HG03159 (cell line): ENCODE results near the gene DISC1.
"Not testable (repeated sequence)": the region's sequence is repeated elsewhere in the genome, so short reads cannot be mapped to it uniquely, and the experiment has no call there.

Experiments
- ATAC-seq: cut with Tn5 transposase; IDR thresholded peaks from one replicate; pipeline ENCODE4 v1.9.1; 2021; ENCODE audit warnings: mild to moderate bottlenecking, moderate library complexity; ENCODE audit not compliant: unreplicated experiment

DISC1 gene

DNA sequence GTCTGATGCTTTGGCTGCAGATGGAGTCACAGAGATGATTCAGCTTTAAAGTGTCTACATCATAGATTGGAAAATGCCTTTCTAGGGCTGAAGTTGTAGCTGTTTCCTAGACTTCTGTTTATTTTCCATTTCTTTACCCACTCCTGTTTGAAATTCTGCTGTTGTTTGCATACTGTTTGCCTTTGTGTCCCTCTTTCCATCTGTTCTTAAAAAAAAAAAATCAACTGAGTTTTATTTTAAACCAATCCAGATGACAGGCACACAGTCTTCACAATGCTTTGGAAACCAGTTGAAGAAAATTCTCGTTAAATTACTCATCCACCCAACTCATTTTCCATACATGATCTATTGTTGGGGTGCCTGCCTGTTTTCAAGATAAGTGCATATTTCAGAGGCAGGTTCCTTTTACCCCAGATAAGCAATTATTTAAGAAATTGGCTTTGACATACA lies 245.9 kb downstream of the DISC1 start:
- no peak for ATAC-seq

DNA sequence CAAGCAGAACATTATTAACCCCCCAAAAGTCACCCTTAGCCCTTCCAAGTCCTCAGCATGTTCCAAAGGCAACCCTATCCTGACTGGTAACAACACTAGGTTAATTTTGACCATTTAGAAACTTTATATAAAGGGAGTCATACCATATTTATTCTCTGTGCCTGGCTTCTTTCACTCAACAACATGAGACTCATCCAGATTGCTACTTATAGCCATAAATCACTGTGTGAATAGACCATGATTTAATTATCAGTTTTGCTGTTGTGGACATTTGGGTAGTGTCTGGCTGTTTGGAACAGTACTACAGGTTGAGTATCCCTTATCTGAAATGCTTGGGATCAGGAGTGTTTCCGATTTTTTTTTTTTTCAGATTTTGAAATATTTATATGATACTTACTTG lies 252.1 kb downstream of the DISC1 start:
- no peak for ATAC-seq

DNA sequence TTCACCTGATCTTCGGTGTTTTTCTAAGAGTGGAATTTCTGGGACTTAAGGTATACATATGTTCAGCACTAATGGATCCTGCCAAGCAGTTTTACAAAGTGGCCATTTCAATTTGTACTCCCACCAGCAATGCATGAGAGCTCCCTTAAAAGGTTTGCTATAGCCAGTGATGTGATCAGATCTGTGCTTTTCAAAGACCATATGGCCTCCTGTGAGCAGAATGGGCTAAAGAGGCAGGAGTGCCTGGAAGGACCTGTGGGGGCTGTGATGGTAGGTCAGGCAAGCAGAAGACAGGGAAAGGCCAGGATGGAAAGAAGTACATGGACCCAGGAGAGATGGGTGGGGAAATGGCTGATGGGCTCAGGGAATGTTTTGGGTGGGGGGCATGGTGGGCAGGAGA lies 252.7 kb downstream of the DISC1 start:
- ATAC-seq = no peak

DNA sequence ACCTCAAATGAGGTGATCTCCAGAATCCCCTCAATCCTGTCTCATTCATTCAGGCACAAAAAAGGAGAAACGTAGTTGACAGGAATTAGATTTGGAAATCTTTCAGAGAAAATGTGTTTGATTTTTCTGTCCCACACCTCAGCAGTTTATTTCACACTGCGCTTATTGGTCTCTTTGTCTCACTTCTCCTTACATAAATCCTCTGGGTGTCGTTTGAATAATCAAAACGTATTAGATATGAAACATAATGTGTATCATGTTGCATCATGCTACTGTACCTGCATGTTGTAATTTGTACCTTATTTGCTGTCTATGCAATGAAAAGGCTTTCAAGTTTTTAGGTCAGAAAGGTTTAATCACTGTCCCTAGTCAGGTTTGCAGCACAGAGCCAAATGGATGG lies 255.7 kb downstream of the DISC1 start:
- no peak for ATAC-seq

DNA sequence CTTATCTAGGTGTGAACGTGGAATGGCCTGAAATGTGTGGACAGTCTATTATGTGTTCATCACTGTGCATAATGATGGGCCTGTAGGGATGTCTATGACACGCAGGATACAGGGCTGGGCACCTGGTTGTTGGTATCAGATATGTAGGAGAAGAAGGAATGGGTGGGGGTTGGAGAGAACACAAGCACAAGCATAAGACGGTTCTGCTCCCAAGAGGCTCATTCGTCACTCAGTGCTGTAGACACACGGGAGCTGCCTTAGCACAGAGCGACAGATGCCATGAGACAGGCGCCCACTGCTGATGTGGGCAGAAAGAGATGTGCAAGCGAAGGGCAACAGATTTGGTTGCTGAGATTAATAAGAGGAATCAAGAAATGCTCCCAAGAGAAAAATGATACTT lies 256.2 kb downstream of the DISC1 start:
- ATAC-seq = no peak

DNA sequence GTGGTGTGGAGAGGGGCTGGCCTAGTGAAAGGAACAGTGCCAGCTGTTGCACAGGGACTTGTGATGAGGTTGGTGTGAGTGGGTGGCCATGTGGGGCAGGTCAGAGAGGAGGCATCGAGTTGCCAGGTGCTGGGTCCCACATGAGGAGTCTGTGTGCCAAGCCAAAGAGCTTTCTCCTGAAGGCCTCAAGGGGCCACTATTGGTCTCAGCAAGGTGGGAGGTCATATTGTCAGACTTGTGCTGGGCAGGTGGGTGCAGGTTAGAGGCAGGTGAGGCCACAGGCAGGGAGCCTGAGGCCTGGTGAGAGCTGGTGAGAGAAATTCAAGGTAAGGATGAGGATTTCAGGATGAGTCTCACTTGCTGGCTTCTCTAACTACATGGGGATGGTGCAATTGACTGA lies 256.8 kb downstream of the DISC1 start:
- ATAC-seq = no peak

DNA sequence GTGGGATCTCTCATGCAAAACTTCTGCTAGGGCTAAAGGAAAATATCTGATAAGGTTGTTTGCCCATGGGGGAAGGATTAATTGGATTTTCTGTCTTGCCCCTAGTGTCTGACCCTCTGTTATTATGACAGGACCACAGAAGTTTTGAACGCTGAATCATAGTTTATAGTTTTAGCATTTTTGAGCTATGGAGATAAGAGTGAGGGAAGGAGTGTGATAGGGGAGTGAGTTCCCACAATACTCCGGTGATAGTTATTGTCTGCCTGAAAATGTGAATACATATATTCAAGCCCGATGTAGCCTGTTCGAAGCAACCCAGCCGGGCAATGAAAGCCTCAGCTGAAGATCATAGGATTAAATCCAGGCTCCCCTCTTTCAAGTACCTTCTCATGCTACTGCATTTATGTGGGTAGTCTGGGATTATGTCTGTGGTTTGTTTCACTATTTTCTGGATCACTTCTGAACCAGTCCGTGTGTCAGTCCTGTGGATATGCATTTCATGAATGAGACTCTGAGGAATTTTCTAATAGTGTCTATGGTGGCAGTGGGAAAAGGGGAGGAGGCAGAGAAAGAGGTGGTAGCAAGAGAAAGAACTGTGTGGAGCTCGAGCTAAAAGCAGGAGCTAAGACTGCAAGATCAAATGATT lies 258.7 kb downstream of the DISC1 start:
- ATAC-seq = no peak

DNA sequence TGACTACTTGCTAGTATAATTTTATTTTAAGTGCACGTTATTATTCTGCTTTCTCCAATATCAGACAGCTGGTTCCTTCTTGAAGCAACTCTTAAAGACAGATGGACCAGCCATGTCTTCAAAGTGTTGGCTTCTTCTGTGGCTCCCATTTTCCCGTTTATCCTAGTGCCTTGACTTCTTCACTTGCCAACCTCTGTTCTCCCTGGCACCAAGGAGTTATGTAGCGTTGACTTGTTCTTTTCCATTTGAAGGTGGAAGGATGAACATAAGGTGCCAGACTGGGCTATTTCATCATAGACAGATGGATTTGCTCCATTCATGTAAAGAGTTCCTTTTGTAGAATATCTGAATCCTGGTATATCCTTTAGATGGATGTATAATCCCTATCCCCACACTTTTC lies 260.6 kb downstream of the DISC1 start:
- no peak for ATAC-seq

DNA sequence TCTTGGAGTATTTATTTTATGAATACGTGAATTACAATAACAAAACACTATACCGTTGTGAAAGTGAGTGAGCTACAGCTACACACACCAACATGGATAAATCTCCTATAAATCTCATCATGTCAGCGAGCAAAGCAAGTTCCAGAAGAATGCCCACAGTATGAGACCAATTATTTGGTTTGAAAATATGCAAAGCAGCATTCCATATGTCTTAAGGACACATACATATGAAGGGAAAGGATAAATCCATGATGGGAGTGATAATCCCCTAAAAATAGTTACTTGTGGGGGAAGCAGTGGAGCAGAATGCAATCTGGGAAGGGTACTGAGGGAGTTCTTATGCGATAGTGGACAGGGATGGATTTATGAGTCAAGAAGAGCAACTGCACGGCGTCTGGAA lies 261.3 kb downstream of the DISC1 start:
- ATAC-seq = no peak

DNA sequence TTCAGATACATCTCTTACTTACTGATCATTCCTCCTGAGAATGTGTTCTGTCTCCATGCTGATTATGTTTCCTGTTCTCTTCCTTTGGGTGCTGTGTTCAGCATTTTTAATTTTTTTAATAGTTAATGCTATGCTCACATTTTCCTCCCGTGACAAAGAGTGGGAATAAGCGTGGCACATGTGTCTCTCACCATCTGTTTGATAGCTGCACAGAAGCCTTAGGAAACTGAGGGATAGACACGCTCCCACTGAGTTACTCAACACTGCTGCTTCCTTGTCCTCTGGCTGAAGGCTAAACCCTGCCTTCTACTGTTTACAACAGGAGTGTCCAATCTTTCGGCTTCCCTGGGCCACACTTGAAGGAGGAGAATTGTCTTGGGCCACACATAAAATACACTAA lies 264.2 kb downstream of the DISC1 start:
- no peak for ATAC-seq

DNA sequence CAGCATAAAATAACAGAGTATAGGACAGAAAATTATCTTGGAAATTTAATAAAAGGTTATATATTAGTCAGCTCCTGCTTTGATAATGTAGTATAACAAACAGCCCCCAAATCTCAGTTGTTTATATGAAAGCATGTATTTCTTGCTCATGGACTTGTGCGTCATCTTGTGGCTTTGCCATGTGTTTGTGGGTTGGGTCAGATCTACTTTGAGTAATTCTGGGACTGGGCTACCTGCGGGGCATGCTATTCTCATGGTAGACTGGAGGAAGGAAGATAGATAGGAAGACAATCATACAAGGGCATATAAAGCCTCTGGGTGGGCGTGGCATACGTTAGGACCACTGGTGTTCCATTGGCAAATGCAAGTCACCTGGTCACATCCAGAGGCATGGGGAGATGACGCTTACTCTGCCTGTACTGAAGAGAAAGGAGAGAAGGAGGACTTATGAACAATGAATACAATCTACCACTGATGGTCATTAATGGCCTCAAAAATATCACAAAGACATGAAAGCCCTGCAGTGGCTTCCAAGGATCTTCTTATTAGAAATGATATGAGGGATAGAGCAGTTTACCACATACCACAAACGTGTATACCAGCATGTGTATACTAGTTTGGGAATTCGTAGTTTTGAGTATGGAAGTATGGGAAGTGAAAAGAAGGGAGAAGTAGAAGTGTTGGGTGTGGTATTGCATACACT lies 267.0 kb downstream of the DISC1 start:
- no peak for ATAC-seq

DNA sequence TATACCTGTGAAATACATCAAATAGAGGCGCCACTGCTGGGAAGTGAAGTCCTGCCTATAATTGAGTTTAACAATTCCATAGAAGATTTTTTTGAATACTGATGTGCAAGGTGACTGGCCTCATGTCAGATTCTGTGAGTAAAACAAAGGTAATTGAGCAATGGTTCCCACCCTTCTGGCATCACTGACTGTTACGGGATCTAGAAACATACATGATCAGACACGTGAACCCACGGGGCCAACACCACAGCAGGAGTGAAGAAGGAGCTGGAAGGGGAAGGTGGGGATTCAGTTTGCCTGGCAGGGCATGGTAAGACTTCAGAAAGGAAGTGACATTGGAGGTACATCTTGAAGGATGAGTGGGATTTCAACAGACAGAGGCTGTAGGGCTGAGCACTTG lies 270.2 kb downstream of the DISC1 start:
- ATAC-seq = no peak

DNA sequence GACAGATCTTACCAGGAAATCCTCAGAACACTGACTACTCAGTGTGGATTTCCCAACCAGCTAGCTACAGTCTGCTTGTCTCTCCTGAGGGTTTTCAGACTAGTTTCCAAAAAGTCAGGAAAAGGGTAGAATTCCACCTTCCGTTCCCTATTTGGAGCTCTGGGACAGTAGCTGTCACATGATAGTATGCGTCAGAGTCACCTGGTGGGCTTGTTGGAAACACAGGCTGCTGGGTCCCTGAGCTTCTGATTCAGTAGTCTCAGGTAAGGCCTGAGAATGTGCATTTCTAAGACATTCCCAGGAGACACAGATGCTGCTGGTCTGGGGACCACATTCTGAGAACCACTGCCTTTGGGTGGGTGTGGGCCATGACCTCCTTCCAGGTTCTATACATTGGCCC lies 272.5 kb downstream of the DISC1 start:
- no peak for ATAC-seq

DNA sequence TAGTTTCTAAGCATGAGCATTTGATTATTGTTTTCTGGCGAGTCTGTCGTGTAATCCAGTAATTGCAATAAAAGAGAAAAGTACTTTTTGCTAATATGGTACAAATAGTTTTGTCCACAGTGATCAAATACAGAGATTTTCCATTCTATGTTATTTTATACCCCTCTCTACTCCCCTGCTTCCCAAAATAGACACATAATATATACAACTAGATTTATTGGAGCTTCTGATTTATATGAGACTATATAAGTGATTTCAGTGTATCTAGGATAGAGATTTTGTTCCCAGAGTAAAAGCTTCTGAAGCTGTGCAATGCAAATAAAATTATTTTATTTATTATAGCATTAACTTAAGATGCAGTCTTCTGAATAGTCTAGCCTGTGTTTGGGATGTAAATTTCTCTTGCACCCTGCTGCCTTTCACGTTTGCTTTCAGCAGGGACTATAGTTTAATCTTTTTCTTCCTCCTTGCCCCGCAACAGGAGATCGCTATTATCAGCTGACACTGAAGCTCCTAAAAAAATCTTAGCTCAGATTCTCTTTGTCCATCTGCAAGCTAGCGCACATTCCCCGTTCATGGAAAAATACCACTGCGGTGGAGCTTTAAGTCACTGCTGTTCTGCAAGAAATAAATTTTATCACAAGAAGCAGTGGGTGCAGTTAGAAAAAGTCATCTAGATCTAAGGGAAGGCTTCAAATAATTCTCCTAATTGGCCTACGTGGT lies 273.3 kb downstream of the DISC1 start:
- ATAC-seq = no peak

DNA sequence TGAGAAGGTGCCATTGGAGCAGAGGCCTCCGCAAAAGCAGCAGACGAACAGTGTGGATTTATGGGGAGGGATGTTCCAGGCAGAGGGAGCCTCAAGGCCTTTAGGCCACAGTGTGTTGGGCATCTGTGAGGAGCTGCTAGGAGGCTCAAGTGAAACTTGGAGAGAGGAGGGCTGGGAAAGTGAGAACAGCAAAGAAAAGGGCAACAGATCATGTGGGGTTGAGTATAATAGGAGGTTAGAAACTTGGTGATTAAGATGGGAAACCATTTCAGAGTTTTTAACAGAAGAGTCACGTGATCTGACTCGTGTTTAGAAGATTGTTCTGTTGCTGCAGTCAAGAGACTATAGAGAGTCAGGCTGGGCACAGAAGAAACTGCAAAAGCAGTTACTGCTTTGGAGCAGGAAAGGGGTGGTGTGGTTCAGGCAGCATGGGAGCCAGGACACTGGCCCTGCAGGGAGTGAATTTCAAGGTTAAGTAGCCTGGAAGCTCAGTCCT lies 277.0 kb downstream of the DISC1 start:
- ATAC-seq = no peak

DNA sequence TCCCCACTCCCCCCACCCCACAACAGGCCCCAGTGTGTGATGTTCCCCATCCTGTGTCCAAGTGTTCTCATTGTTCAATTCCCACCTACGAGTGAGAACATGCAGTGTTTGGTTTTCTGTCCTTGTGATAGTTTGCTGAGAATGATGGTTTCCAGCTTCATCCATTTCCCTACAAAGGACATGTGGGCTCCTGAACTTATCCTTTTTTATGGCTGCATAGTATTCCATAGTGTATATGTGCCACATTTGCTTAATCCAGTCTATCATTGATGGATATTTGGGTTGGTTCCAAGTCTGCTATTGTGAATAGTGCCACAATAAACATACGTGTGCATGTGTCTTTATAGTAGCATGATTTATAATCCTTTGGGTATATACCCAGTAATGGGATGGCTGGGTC lies 280.7 kb downstream of the DISC1 start:
- ATAC-seq = not testable (repeated sequence)

DNA sequence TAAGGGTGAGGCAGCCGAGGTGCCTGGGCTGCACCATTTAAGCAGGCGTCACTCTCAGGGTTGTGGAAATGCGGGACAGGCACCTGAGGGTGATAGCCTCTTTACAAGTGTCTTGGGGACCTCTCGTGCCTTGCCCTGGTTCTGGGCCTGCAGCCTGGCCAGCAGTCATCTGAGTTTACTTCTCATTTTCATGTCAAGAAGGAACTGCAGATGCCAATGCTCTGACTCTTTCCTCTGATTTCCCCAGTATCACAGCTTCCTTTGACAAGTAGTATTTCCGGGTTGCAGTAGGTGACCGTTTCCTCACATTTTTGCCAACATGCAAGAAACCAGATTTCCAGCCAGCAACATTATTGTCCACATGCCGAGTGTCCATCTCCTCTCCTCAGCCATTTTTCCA lies 286.9 kb downstream of the DISC1 start:
- ATAC-seq = no peak

DNA sequence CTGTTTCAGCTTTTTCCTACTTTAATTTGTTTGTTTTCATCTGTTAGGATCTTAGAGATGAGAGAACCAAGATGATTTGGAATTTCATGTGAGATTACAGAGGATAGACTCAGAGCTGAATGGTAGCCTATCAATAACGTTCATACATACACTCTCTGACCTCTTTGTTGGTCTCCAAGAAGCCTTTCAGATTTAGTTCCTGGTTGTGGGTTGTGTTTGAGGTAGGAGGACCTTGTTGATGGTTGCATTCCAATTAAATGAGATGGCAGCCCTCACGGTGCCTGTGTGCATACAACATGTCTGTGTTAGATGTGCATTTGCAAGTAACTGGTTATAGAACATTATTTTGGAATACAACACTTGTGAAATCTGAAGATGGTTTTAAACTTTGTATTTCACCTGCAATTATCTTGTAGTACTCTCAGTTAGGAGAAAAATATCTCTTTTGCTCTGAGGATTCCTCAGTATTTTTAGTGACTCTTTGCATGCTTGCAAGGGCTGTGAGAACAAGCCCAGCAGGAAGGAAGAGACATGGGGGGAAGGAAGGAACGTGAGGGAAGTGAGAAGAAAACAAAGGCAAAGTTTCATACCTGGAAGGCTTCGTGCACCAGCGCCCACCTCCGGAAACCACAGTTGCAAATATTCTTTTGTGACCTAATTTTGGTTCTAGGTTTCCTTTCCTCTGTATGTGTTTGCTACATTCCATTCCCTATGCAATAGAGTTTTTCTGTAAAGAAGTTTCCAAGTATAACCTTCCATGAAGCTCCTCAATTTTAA lies 291.8 kb downstream of the DISC1 start:
- ATAC-seq = no peak

DNA sequence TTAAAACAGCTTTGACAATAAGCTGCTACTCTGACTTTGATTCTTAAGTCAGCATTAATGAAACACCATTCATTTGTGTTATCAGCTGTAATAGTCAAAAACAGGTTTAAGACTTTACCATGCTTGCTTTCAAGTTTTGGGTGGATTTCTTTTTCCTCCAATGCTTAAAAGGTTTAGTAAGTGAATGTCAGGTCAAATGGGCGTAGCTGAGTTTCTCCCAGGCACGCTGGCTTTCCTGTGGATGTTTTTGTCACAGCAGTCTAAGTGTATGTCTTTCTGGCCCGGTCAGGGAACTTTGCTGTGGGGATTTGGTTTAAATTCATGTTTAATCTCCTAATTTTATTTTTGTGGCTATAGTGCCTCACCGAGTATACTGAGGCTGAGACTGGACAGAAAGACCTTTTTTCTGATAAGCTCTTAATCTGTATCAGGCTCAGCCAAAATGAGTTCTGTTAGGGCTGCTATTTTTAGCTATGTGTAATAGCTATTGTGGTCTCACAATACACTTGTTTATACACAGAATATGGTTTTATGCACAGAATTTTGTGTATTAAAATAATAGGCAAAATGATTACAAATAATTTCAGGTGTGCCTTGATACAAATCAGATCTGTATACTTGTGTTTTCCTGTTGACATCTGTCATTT lies 292.8 kb downstream of the DISC1 start:
- ATAC-seq = no peak

DNA sequence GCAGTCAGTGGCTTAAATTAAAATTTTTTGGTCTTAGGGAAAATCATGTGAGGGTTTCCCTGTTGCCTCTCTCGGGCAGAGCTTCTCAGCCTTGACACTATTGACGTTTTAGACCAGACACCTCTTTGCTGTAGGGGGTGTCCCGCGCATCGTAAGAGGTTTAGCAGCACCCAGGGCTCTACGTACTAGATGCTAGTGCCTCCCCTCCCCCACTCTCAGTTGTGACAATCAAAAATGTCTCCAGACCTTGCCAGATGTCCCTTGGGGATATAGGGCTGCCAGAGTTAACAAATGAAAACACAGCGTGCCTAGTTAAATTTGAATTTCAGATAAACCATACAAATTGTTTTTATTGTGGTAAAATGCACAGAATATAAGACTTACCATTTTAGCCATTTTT lies 293.3 kb downstream of the DISC1 start:
- ATAC-seq = no peak
